GOT3 (cell line): ENCODE measurements around the gene ZNF598.
"Not testable (repeated sequence)": the region's sequence is repeated elsewhere in the genome, so short reads cannot be mapped to it uniquely, and the experiment has no call there.

Source experiments
- DNase-seq: peaks from one replicate; lab custom pipeline; 2025; ENCODE audit warnings: mixed read lengths; lab: John Stamatoyannopoulos, UW

Gene ZNF598

DNA sequence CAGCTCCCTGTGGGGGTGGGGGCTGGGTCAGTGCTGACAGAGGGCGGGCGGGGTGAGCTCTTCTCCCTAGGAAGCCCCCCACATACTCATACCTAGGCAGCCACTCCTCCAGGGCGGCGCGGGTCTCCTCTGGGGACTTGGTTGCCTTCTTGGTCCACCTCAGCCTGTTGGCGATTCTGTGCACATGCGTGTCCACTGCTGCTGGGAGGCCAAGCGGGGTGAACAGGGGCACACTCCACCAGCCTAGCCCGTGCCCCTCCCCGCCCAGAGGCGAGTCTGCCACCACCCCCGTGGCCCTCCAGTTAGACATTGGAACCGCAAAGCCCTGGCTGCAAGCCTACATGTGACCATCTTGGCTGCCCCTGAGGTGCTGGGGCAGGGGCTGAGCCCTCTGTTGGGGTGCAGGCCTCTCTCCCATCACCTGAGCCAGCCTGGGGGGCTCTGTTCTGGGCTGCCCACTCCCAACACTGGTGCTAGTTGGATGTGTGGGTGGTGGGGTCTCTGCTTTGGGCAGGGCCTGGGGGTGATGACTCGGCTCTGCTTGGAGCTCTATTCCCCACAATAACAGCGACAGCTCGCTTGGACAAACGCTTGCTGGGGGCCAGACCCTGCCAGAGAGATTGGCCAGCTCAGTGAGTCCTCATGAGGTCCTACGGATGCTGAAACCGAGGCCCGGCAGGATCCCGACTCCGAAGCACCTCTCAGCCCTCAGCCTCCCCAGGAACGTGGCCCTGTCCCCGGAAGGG is 30.6 kb upstream of the ZNF598 start:
- no peak for DNase-seq

DNA sequence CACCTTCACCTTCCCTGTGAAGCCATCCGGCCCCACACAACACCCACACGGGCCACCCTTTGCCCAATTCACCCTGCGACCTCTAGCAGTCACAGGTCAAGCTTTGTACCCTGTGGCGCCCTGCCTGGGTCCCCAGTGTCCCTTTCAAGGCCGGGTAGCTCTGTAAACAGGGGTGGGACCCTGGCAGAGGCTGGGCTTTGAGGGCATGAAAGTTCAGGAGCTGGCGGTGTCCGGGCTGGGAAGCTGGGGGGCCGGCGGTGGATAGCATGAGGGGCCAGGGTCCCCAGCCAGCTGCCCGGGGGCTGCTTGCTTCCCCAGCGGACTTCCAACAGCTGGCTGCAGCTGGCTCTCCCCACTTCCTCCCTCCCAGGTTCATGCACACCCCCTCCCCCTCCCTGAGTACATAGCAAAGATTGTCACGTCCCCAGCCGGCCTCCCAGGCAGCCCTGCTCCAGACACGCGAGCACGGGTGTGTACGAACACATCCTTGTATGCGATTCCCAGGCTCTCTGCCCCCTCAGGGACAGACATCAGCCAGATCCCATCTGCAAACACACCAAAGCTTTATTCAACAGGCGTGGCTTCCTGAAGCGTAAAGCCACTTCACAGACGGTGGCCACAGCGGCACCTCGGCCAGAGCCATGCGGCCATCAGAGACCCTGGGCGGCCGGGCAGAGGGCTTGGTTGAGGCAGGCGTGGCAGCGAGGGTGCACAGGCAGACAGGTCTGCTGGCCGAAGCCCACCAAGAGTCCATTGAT is 29.8 kb upstream of the ZNF598 start:
- DNase-seq = no peak

DNA sequence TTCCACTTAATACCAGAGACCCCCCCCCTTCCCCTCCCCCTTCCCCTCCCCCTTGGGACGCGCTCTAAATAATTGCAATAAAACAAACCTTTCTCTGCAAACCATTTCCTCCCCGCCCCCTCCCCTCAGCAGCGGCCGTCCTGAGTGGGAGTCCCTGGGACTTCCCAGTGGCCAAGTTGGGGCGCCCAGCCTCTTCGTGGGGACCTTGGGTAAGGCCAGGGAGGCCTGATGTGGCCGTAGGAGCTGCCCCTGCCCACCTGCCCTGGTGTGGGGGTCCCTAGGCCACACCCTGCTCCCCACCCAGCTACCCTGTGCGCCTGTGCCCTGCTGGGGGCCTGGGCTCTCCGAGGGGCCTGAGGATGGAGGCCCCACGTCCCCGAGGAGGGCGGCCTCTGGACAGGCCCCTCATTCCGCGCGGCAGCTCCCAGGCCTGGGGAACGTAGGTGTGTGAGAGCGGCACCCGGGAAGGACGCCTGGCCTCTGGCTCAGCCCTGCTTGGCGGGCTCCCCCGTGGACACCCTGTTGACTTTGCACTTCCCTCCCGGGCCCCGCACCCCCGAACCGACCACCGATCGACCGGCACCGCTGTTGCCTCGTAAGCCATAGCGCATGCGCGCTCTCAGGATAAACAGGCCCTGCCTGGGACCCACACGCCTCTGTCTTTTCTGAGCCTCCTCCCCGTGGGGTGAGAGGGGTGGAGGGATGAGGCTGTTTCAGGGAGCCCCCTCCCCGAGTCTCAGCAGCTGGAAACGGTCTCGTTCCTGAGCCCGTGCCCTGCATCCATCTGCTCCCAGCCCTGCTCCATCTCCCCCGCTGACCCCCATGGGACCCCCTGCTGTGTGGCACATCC is 29.0 kb upstream of the ZNF598 start:
- no peak for DNase-seq

DNA sequence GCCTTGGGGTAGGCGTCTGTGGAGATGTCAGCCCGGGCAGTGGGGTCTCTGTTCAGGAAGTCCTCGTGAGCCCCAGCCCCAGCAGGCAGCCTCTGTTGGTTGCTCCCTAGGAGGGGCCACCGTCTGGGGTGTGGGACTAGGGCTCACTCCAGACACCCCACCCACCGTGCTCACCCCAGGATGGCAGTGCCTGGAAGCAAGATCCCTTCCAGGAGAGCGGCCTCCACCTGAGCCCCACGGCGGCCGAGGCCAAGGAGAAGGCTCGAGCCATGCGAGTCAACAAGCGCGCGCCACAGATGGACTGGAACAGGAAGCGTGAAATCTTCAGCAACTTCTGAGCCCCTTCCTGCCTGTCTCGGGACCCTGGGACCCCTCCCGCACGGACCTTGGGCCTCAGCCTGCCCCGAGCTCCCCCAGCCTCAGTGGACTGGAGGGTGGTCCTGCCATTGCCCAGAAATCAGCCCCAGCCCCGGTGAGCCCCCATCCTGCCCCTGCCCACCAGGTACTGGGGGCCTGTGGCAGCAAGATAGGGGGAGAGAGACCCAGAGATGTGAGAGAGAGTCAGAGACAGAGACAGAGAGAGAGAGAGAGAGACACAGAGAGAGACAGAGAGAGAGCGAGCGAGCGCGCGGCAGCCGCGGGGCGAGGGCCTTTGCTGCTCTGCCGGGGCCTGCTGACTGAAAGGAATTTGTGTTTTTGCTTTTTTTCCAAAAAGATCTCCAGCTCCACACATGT is 28.2 kb upstream of the ZNF598 start:
- no peak for DNase-seq

DNA sequence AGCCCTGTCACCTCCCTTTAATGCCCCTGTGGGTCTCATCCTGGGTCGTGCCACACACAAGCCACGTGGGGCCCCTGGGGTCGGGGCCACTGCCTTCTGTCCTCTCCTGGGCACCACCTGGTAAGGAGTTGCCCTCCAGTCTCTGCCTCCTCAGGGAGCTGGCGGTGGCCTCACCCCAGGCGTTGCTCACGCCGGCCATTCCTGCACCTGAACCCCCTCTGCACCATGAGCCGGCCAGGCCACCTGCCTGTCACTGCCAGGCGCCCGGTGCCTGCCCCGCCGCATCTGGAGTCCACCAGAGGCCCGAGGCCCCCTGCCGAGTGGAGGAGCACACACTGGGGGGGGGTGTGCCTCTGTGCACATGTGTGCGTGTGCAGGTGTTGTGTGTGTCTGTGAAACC is 27.5 kb upstream of the ZNF598 start:
- no peak for DNase-seq

DNA sequence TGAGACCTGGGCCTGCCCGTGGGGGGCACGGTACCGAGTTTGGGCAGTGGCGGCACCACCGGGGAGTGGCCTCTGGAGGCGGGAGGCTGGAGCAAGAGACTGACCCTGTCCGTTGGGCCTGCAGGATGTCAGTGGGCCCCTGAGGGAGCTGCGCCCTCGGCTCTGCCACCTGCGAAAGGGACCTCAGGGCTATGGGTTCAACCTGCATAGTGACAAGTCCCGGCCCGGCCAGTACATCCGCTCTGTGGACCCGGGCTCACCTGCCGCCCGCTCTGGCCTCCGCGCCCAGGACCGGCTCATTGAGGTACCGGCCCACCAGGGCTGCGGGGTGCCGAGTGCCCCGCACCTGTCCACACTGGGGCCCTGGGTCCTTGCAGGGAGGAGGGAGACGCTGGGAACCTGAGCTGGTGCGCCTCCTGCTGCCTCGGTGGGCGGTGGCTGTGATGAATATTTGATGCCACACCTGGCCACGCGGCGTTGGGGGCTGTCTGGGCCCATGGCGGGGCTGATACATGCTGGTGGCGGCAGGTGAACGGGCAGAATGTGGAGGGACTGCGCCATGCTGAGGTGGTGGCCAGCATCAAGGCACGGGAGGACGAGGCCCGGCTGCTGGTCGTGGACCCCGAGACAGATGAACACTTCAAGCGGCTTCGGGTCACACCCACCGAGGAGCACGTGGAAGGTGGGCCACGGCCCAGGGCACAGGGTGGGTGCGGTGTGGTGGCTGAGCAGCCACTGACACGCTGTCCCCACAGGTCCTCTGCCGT is 26.8 kb upstream of the ZNF598 start:
- DNase-seq = no peak

DNA sequence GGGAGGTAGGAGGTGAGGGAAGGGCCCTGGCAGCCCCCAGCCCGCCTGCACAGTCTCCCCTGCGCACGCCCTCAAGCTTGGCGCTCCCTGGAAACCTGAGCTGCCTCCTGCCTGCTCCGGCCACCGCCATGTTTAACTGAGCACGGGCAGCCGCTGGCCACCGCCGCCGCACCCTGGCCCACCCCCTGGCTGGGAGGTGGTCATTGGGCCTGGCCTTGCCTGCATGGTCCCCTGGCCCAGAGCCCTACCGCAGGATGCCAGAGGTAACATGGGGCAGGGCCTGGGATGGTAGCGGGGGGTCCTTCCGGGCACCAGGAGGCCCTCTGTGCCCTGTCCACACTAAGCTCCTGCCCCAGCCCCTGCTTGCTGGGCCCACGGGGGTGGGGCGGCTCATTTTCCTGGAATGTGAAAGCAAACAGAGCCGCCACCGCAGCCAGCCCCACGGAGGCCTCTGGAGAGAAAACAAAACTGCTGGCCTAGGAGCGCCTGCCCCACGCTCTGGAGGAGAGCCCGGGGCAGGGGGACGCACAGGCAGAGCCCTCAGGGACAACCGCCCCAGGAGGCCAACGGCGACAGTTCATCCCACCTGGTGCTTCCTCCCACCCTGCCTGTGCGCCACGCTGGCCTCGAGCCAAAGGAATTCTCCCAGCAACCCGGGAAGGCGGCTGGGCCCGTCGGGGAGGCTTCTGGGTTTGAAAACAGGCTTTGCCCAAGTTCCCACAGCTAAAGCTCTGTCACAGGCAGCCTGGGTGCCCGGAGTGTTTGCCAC is 26.0 kb upstream of the ZNF598 start:
- DNase-seq = peak; percentile 11

DNA sequence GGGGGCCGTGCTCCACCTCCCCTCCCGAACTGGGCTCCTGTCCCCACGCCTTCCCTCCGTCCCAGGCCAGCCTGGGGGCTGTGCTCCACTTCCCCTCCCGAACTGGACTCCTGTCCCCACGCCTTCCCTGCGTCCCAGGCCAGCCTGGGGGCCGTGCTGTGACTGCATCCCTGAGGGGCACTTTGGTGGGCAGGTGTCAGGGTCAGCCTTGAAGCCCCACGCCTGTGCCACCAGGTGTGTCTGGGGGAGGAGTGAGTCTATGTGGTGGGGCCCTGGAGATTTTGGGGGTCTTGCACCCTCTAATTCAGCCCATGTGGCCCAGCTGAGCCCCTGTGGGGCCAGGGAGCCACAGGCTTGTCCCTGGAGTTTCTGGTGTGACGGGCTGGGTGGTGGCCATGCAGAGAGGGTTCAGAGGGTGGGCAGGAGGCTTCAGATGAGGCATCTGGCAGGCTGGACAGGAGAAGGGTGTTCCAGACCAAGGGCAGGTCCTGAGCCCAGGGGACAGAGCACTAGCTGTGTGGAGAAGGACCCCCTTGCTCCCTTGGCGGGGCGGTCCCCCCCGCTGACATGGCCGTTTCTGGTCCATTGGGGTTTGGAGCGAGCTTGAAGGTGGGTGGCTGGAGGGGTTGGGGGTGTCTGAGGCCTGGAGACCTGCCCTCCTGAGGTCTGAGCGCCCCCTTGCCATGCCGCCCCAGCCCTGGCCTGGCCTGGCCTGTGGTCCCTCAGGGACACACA is 25.2 kb upstream of the ZNF598 start:
- no peak for DNase-seq

DNA sequence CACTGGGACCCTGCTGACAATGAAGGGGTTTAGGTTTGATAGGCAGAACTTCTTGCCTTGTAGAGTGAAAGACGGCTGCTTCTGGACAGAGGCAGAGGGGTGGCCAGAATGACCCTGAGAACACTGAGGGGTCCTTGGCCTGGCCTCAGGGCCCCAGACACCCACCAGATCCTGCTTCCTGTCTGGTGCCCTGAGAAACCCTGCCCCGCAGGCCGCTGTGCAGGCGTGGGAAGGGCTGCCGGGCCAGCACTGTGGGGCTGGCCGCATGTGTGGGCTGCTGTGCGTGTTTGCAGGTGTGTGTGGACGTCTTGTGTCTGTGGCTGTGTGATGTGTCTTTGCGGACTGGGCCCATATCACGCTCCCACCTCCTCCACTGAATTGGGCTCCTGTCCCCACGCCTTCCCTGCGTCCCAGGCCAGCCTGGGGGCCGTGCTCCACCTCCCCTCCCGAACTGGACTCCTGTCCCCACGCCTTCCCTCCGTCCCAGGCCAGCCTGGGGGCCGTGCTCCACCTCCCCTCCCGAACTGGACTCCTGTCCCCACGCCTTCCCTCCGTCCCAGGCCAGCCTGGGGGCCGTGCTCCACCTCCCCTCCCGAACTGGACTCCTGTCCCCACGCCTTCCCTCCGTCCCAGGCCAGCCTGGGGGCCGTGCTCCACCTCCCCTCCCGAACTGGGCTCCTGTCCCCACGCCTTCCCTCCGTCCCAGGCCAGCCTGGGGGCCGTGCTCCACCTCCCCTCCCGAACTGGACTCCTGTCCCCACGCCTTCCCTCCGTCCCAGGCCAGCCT is 24.5 kb upstream of the ZNF598 start:
- not testable (repeated sequence) for DNase-seq

DNA sequence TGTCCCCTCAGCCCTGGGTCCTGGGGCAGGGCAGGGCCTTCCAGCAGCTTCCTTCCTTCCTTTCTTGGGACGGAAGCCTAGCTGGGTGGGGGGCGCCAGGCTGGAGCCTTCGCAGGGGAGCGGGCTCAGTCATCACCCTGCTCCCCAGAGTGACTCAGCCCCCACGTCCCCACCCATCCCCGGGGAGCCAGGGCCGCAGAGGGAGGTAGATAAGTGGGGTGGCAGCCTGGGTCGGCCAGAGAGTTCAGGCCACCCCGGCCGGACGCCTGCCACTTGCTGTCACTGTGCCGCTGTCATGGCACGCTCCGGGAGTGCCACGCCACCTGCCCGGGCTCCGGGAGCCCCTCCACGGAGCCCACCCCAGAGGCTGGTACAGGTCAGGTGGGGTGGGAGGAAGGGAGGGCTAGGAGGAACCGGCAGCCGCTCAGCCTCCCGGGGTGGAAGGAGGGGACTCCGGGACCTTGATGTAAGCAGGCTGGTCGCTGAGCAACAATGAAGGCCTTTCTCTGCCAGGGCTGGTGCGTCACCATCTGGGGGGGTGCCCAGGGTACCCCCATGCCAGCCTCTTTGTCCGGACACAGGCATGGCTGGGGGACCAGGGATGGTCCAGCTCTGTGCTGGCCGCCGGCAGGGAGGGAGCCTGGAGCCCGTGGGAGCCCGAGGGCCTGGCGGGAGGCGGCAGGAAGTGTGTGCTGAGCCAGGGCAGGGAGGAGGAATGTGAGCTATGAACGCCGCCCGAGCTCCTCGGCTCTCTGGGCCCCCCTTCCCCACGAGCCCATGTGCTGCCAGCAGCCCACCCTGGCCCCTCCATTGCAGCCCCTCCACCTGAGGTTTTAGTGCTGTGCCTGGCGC is 23.7 kb upstream of the ZNF598 start:
- DNase-seq = no peak

DNA sequence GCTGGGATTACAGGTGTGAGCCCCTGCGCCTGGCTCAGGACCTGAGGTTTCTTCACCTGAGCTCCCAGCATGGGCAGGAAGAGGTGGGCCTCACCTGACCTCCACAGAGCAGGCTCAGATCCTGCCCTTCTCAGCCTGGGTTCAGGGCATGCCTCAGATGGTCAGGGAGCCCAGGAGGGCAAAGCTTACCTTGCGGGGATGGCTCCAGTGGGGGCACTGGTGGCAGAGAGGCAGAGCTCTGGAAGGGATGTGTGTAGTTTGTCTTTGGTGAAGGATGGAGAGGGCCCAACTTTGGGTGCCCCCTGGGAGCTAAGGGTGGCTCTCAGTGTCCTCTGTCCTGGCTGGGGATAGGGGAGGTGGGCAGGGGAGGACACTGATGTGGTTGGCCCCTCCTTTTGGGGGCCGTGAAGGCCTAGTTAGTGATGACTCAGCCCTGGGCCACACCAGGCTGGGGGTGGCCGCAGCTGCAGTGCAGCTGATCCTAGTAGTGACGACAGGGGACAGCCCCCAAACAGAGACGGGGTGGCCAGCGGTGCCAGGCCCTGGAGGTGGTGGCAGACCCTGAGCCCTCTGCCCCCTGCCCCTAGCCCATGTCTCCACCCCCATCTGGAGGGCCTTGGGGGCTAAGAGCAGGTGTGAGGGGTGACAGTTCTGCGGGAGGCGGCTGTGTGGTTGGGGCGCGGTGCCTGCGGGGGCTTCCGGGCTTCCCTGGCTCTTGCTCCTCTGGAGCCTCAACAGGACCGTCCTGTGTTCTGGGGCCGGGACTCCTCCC is 22.9 kb upstream of the ZNF598 start:
- no peak for DNase-seq

DNA sequence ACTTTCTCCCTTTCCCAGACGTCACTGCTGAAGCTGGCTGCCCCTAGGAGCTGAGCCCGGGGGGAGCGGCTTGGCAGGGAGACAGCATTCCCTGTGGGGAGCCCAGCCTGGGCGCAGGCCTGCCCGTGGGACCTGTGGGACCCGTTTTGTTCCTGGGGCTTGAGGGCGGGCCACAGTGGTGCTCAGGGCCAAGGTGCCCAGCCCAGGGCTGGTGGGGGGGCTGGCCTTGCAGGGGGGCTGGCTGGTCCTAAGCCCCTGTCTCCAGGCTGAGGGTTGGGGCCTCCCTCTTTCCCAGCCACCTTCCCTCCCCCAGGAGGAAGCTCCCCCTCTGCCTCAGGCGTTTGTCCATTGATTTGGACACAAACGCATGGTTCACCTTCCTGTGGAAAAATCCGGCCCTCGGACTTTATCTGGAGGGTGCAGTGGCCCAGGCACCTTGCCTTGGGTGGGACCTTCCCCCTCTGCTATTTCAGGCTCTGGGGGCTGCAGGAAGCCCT is 21.5 kb upstream of the ZNF598 start:
- no peak for DNase-seq

DNA sequence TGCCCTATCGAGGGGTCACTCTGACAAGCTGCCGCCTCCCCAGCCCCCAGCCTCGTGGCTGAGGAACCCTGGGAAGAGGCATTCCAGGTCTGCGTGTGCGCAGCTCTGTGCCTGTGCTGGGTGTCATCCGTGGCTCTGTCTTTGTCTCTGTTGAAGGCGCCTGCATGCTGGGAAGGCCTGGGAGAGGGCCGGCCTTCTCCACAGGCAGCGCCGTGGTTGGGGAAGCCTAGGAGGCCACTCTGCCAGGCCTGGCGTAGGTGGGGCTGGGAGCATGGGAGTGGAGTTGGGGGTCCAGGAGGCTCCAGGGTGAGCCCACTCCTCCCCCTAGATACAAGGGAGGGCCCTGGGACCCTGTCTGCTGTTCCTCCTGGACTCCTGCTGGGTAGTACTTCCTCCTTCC is 20.4 kb upstream of the ZNF598 start:
- DNase-seq = no peak

DNA sequence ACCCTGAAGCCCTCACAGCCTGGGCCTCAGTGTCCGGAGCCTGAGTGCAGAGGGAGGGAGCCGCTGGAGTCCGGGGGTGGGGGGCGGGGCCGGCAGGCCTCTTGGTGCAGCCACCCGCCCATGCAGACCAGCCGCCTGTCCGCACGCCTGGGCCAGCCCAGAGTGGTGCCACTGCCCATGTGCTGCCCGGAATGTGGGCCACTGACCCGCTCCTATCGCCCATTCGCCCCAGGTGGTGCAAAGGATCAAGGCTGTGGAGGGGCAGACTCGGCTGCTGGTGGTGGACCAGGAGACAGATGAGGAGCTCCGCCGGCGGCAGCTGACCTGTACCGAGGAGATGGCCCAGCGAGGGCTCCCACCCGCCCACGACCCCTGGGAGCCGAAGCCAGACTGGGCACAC is 19.7 kb upstream of the ZNF598 start:
- DNase-seq = no peak

DNA sequence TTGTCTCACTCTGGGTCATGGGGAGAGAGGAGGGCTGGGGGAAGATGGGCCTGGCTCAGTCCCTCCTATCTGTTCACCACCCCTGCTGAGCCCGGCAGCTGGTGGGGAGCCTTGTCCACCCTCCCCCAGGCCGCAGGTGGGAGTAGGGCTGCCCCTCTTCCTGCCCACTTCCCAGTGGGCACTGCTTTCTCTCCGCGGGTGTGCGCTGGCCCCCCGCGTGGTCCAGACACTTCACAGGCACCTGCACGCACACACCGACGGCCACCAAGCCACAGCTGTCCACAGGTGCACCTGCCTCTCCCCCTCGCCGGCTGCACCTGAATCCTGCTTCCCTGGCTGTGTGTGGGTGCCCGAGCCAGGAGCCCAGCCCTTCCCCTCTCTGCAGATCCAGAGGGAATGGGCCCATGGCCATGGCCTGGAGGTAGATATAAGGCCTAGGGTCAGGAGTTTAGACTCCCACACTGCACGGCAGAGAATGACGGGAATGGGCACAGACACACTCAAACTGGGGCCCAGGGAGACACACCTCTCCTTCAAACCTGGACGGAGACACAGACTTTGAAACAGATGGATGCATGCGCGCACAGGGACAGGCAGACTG is 19.1 kb upstream of the ZNF598 start:
- DNase-seq = no peak

DNA sequence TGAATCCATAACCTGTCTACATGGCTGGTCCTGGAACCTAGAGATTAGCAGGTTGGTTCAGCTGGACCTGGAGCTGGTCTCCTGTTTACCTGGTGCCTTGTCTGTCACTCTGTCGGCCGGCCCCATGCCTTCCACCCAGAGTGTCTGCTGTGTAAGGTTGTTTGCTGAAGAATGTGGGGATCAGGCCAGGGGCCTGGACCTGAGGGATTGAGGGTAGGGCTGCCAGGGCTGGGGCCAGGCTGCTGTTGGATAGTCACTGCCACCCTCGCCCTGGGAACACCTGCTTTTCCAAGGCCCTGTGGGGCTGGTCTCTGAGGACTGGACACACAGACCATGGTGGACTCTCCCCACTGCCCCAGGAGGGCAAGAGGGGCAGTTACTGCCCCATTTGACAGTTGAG is 18.5 kb upstream of the ZNF598 start:
- no peak for DNase-seq
